GM12875 (cell line): ENCODE measurements around the gene ZNF256.

Experiments
- H3K4me3 ChIP-seq: one replicate; pipeline ENCODE4 v1.5.1; 2011; ENCODE audit warnings: low read depth, low read length, control low read depth
- TF ChIP-seq, protein P1 (sequence below): IDR thresholded peaks from 2 replicates; pipeline ENCODE4 v1.5.1; 2011; ENCODE audit warnings: low read depth, mild to moderate bottlenecking, control low read depth, inconsistent platforms, low read length, moderate library complexity, borderline replicate concordance; ENCODE audit not compliant: insufficient read depth

Gene ZNF256

GRCh38 chr19:57947419-57948134 is at the start of gene ZNF256:
Gene ZNF256, minus strand, starts transcription at chr19:57947706. Its CDS starts 232 bp downstream, at chr19:57947474.
- H3K4me3 ChIP-seq: peak within 1 kb of the TSS; percentile 53
- TF ChIP-seq, protein P1, sequence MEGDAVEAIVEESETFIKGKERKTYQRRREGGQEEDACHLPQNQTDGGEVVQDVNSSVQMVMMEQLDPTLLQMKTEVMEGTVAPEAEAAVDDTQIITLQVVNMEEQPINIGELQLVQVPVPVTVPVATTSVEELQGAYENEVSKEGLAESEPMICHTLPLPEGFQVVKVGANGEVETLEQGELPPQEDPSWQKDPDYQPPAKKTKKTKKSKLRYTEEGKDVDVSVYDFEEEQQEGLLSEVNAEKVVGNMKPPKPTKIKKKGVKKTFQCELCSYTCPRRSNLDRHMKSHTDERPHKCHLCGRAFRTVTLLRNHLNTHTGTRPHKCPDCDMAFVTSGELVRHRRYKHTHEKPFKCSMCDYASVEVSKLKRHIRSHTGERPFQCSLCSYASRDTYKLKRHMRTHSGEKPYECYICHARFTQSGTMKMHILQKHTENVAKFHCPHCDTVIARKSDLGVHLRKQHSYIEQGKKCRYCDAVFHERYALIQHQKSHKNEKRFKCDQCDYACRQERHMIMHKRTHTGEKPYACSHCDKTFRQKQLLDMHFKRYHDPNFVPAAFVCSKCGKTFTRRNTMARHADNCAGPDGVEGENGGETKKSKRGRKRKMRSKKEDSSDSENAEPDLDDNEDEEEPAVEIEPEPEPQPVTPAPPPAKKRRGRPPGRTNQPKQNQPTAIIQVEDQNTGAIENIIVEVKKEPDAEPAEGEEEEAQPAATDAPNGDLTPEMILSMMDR: peak; percentile 52; the same call in 1 of the 2 replicates

DNA sequence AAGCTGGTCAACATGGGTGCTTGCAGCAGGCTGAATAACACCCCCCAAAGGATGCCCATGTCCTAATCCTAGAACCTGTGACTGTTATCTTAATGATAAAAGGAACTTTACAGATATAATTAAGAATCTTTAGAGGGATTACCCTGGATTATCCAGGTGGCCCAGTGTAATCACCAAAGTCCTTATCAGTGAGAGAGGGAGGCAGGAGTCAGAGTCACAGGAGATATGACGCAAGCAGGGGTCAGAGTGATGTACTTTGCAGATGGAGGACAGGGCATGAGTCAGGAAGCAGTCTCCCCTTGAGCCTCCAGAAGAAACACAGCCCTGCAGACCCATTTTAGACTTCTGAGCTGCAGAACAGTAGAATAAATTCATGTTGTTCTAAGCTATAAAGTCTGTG is 45.3 kb upstream of the ZNF256 start:
- no peak overlapping the region for H3K4me3 ChIP-seq
- TF ChIP-seq, protein P1: no peak

DNA sequence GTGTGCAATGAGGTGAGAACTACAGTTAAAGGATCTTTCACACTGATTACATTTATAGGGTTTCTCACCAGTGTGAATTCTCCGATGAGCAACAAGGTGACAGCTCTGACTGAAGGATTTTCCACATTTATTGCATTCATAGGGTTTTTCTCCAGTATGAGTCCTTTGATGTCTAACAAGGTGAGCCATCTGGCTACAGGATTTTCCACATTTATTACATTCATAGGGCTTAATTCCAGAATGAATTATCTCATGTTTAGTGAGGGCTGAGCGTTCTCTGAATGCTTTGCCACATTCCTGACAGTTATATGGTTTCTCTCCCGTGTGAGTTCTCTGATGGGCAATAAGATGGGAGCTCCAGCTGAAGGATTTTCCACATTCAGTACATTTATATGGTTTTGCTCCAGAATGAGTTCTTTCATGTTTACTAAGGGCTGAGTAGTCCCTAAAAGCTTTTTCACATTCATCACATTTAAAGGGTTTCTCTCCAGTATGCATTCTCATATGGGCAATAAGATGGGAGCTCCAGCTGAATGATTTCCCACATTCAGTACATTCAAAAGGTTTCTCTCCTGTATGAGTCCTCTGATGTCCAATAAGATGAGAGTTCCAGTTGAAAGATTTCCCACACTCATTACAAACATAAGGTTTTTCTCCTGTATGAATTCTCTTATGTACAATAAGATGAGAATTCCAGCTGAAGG is 31.2 kb upstream of the ZNF256 start:
- TF ChIP-seq, protein P1: no peak
- H3K4me3 ChIP-seq: no peak overlapping the region

GRCh38 chr19:57974434-57974833 is 26.9 kb upstream of the ZNF256 start, which contains the start of gene C19orf18:
Gene C19orf18, minus strand, starts transcription at chr19:57974534. Its CDS starts 102 bp downstream, at chr19:57974432.
- TF ChIP-seq, protein P1: no peak
- H3K4me3 ChIP-seq: no peak within 1 kb of the TSS

GRCh38 chr19:57964761-57965160 is 17.3 kb upstream of the ZNF256 start:
- H3K4me3 ChIP-seq: no peak overlapping the region
- TF ChIP-seq, protein P1: no peak

- H3K4me3 ChIP-seq: no peak overlapping the region
- TF ChIP-seq, protein P1: no peak
Measured at GRCh38 chr19:57961785-57962184, 14.3 kb upstream of the ZNF256 start.

GRCh38 chr19:57954996-57955395 is 7.5 kb upstream of the ZNF256 start:
- H3K4me3 ChIP-seq: no peak overlapping the region
- TF ChIP-seq, protein P1: no peak
